ENCODE data around the gene TSPAN15.
"Not testable (repeated sequence)": the region's sequence is repeated elsewhere in the genome, so short reads cannot be mapped to it uniquely, and the experiment has no call there.

TSPAN15 gene

DNA sequence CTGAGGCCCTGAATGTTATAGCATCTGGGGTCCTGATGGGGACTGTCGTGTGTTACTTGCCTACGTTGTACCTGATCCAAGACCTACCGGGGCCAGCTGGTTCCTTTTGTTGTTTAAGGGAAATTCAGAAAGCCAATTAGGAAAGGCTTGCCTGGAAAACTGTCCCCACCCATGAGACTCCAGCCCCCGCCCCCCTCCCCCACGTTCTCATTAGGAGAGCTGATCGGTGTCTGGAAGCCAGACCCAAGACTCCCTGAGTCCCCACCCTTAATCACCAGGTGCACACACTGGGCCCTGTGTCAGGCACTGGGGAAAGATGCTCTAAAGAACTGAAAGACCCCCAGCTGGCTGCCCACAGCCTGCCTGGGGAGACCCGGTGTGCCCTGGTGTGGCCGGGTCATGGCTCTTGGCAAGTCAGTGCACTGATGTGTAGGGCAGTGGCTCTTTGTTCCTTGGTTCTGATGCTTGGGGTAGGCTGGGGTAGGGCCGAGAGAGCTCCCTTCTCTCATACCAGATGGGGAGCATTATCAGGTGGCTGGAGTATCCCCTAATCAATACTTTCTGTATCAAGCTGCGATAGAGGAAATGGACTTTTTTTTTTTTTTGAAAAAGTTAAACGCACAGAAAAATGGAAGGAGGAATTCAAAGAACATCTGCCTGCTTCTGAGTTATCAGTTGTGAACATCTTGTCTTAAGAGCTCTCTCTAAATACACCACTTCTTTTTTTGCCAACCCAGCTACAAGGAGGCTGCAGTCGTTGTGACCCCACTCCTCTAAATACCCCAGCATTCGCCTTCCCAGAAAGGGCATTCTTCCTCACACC is 16.9 kb downstream of the TSPAN15 start:
- DNase-seq = no peak

DNA sequence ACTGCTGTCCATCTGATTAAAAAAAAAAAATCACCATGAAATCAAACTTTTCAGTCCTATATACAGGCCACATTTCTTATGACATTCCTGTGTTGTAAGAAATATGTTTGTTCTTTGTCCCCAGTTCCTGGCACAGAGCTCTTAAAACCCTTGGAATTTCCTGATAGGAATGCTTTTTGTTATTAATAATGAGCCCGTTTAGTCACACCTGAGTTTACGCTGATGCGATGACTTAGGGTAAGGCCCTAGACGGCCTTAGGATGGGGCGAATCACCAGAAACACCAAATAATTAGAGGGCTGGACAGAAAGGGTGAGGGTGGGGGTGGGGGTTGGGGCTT is 17.5 kb downstream of the TSPAN15 start:
- no peak for DNase-seq

DNA sequence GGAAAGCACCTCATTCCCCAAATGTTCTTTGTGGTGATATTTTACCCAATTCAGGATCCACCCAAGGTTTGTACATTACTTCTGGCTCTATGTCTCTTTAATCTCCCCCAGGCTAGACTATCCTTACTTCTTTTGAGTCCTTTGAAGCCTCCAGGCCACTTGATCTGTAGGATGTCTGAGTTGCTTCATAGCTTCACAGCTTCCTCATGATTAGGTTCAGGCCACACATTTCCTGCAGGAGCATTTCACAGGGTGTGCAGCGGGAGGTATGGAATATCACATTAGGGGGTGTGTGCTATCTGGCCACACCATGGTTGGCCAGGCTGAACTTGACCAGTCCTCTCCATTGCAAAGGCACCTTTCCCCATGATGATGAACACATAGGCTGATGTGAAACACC is 18.7 kb downstream of the TSPAN15 start:
- no peak for DNase-seq

- DNase-seq = no peak
Observed at GRCh38 chr10:69470463-69471384, 19.5 kb downstream of the TSPAN15 start.

- DNase-seq = no peak
Observed at GRCh38 chr10:69472142-69472541, 20.9 kb downstream of the TSPAN15 start.

DNA sequence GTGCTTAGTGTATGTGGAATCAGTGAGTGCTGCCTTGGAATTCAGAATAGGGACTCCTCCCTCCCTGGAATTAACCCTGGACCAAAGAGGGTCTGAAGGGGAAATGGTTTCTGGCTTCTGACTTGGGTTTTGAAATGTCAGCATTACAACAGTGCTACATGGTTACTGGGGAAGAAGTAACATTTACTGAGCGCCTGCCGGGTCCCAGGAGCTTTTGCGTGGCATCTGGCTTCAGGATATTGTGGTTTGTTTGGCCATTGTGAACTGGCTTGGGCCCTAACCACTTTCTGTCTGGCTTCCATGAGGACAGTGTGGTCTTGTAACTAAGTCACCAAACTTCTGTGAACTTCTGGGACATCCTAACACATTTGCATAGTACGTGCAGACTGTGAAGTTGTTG is 21.3 kb downstream of the TSPAN15 start:
- DNase-seq = no peak

GRCh38 chr10:69473304-69473990 is 22.2 kb downstream of the TSPAN15 start:
- DNase-seq = no peak

- no peak for DNase-seq
Observed at GRCh38 chr10:69474742-69475432, 23.6 kb downstream of the TSPAN15 start.

DNA sequence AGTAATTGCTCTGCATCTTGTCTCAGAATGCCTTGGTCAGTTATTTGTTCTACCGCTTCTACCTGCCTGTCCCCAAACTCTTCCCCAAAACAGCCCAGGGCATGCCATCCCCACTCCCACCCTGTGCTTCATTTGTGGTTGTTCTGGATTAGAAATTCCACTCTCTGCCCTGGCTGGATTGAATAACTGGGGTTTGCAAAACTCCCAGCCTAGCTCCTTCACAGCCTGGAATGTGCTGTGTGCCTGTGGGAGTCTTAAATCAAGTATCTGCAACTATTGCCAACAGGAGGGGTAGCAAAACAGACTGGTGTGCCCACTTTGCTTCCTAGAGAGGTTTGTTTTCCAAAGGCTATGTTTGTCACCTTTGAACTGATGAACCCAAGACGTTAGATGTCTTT is 24.2 kb downstream of the TSPAN15 start:
- no peak for DNase-seq

DNA sequence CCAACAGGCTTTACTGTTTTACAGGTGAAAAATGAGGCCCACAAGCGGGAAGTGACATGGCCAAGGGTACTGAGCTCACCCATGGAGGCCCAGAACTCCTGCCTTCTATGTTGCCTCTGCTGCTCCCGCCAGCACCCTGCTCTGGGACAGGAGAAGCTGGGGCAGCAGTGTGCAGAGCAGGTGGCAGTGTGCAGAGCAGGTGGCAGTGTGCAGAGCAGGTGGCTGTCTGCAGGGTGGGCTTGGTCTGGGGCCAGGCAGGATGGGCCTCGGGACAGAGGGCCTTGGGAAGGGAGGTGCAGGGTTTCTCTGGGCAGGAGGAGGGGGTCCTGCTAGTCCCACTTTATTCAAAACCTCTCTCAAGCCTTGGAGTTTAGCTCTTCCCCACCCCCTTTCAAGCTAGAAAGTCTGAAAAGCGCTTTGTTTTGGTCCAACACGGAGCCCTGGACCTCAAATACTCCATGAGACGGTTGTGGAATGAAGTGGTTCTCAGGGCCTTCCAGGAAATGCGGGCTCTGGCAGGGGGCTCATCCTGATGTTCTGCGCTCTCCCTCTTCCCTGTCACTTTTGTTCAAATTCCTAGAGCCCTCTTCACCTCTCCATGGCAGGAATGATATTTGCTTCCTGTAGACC is 26.8 kb downstream of the TSPAN15 start:
- no peak for DNase-seq

GRCh38 chr10:69479240-69480067 is 28.2 kb downstream of the TSPAN15 start:
- DNase-seq = no peak

DNA sequence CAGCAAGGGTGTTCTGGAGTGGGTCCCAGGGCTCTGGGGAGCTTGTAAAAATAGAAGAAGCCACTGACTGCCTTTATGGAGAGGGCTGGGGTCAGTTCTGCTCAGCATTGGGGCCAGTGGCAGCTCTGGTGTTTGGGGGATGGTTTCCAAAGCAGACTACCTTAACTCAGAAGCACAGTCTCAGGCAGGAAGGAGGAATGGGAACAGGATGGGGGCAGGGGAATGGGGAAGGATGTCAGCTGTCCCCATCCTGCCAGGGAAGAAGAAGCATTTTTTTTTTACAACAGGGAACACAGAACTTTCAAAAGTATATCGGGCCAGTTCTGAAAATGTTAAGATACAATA is 28.8 kb downstream of the TSPAN15 start:
- no peak for DNase-seq

GRCh38 chr10:69481305-69481704 is 30.0 kb downstream of the TSPAN15 start:
- DNase-seq = no peak

GRCh38 chr10:69481811-69482524 is 30.7 kb downstream of the TSPAN15 start:
- DNase-seq = no peak

- no peak for DNase-seq
Observed at GRCh38 chr10:69483963-69484362, 32.7 kb downstream of the TSPAN15 start.

DNA sequence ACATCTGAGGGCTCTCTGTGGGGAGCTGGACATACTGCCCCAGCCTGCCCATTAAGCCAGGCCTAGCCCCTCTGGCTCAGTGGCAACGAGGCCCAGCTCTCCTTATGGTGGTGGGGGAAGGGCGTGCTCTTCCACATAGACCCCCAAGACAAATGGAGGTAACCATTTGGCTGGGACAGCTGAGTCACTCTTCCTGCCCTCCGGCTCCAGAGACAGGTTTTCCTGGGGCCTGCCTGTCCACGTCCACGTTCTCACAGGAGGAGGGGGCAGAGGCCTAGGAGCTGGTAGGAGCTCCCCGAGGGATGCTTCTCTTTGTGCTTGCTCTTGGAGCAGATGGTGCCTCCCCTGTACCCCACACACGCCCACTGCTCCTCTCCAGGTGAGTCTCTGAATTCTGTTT is 33.5 kb downstream of the TSPAN15 start:
- no peak for DNase-seq

DNA sequence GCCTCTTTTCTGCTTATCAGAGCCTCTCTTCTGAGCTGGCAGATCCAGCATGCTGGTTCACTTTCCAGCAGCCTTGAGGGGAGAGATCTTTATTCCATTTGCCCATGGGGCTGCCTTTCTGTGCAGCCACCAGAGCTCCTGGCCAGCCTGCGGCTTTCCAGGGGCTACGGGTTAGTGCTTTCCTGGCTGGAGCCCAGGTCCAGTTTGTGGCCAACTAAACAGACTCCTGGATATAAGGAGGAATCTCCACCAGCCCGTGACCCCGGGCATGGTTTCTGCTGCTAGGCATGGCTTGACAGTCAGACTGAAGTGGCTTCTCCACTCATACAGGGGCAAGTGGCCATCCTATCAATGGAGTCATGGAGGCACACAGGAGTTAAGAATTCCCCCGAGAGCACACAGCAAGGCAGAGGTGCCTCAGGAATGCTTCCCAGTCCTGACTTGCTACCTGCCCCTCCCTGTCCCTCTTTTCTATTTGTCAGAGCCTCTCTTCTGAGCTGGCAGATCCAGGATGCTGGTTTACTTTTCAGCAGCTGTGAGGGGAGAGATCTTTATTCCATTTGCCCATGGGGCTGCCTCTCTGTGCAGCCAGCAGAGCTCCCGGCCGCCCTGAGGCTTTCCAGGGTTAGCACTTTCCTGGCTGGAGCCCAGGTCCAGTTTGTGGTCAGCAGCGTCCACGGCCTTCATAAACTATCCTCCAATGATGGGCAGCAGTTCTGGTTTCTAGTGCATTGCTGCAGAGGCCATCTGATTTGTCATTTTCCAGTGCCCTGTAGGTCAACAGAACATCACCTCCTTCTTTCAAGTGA is 35.9 kb downstream of the TSPAN15 start:
- no peak for DNase-seq

- DNase-seq = not testable (repeated sequence)
Observed at GRCh38 chr10:69488149-69488844, 37.0 kb downstream of the TSPAN15 start.

- DNase-seq = not testable (repeated sequence)
Observed at GRCh38 chr10:69488856-69489255, 37.6 kb downstream of the TSPAN15 start.

All from NCI-H510A (cell line).